HG03280 (cell line): ENCODE measurements around the gene EYA2.
"Not testable (repeated sequence)": the region's sequence is repeated elsewhere in the genome, so short reads cannot be mapped to it uniquely, and the experiment has no call there.

ENCODE experiments used
- ATAC-seq: cut with Tn5 transposase; IDR thresholded peaks from one replicate; pipeline ENCODE4 v1.9.1; 2021; ENCODE audit warnings: mild to moderate bottlenecking, moderate library complexity; ENCODE audit not compliant: unreplicated experiment

Gene EYA2

GRCh38 chr20:46894971-46895905 is 595 bp downstream of the EYA2 start:
- no peak for ATAC-seq

GRCh38 chr20:46895906-46896242 is 1.2 kb downstream of the EYA2 start:
- ATAC-seq: no peak

GRCh38 chr20:46897328-46897880 is 2.8 kb downstream of the EYA2 start:
- no peak for ATAC-seq

- no peak for ATAC-seq
Measured at GRCh38 chr20:46898423-46898822, 3.8 kb downstream of the EYA2 start.

GRCh38 chr20:46899621-46900020 is 5.0 kb downstream of the EYA2 start:
- no peak for ATAC-seq

GRCh38 chr20:46900086-46900485 is 5.4 kb downstream of the EYA2 start:
- ATAC-seq: no peak

- no peak for ATAC-seq
Measured at GRCh38 chr20:46900826-46901225, 6.2 kb downstream of the EYA2 start.

GRCh38 chr20:46901638-46902037 is 7.0 kb downstream of the EYA2 start:
- ATAC-seq: no peak

- no peak for ATAC-seq
Measured at GRCh38 chr20:46903256-46903655, 8.6 kb downstream of the EYA2 start.

GRCh38 chr20:46903937-46904336 is 9.3 kb downstream of the EYA2 start:
- no peak for ATAC-seq

- no peak for ATAC-seq
Measured at GRCh38 chr20:46905364-46906125, 10.9 kb downstream of the EYA2 start.

- no peak for ATAC-seq
Measured at GRCh38 chr20:46913329-46914044, 18.8 kb downstream of the EYA2 start.

- ATAC-seq: no peak
Measured at GRCh38 chr20:46914789-46915379, 20.2 kb downstream of the EYA2 start.

- no peak for ATAC-seq
Measured at GRCh38 chr20:46915575-46916257, 21.1 kb downstream of the EYA2 start.

GRCh38 chr20:46916258-46916603 is 21.6 kb downstream of the EYA2 start:
- ATAC-seq: no peak

- no peak for ATAC-seq
Measured at GRCh38 chr20:46917155-46917554, 22.5 kb downstream of the EYA2 start.

GRCh38 chr20:46920114-46920513 is 25.5 kb downstream of the EYA2 start:
- ATAC-seq: no peak

- not testable (repeated sequence) for ATAC-seq
Measured at GRCh38 chr20:46922841-46923240, 28.2 kb downstream of the EYA2 start.

- ATAC-seq: no peak
Measured at GRCh38 chr20:46923550-46923949, 28.9 kb downstream of the EYA2 start.

- no peak for ATAC-seq
Measured at GRCh38 chr20:46928580-46929132, 34.0 kb downstream of the EYA2 start.
